NCI-H748 (cell line): ENCODE results near the gene SHC3.

Experiments
- DNase-seq: peaks from one replicate; lab custom pipeline; 2025; ENCODE audit not compliant: unreplicated experiment; lab: John Stamatoyannopoulos, UW

SHC3 gene

GRCh38 chr9:89026876-89027275, 151.7 kb downstream of the SHC3 start:
- DNase-seq = no peak

DNA sequence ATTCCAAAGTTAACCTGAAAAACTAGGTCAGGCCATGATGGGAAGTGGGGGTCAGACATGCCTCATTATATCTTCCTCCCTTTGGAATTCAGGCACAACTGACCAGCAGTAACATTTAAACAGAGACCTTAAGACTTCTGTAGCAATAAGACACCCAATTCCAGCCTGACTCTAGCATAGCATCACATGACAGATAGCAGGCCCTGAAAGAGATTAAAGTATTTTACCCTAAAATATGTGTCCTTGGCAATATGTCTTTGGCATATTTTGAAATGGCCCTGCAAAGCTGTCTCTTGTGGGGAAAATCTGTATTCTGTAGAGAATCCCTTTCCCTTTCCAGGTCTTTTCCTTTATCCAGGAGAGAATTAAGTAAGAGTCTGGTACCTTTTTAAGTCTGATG, 153.1 kb downstream of the SHC3 start:
- DNase-seq = no peak

- no peak for DNase-seq
Observed at GRCh38 chr9:89024727-89025126, 153.9 kb downstream of the SHC3 start.

- no peak for DNase-seq
Observed at GRCh38 chr9:89023740-89024139, 154.9 kb downstream of the SHC3 start.

DNA sequence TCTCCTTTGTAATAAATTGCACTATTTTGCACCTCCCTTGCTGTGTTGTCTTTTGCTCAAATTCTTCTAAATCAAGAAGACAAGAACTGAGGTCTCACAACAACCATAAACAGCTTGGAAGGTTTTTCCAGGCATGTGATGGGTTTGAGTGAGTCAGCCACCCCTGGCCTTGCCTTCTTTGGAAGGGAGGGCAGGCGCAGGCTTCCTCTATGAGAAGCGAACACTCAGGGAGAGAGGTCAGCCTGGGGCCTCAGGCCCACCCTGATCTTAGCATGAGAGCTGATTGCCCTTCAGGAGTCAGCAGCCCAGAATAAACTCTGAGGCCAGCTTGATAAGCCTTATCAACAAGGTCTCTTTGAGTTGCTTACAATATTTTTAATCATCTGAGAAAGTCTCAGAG, 155.7 kb downstream of the SHC3 start:
- DNase-seq = no peak

DNA sequence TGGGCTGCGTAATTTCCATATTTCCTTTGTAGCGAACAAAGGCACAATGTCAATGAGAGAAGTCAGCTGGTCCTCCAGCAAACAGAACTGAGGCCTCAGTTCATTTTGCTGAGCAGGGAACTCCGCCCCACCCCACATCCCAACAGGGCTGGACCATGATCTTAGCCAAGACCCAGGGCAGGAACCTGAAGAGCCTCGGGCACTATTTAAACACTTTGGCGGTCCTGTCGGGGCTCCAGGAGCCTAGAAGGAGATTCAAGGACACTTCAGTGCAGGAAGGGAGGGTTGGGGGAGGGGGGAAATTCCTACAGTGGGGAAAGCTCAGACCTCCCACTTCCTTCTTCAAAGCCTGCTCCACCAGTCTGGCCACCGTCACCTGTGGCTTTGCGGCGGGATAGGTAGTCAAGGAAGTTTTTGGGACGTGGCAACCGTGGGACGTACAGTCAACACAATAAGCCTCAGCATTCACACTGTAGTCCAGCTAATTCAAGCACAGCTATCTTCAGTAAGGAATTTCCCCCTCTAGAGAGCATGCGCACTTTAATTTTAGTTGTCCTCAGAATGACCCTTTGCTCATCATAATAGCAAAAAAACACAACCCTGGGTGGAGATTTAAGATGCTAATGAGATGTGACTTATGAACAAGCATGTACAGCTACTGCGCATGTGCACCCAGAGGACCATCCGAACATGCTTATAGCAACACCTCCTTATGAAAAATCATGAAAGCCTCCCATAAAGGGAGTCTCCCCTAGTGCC, 156.4 kb downstream of the SHC3 start:
- DNase-seq = no peak

DNA sequence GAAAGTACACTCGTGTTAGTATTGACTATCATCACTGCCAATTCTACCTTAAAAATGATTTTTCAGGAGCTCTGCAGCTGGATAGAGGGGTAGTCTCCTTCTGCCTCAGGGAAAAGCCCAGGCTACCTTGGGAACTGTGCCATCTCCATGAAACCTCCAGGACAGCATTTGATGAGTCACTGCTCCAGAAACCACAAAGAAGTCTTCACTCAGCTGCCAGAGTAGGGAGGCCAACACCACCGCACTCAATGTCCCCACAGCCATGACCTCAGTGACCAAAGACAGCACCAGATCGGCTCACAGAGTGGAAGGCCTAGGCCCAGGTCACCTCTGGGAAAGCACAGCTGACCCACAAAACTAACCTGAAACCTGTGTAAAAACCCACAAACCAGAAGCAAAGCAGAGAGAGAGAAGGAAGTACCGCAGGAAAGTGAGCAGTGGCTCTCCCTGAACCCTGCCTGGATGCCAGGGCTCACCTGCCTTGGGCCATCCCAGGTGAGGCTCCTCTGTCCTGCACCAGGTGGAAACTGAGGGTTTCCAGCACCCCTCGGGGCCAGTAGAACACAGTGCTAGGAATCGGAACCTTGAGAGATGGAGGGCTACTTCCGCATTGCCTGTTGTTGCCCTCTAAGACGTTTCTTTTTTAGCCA, 157.3 kb downstream of the SHC3 start:
- no peak for DNase-seq

- DNase-seq = no peak
Observed at GRCh38 chr9:89020754-89021153, 157.9 kb downstream of the SHC3 start.

DNA sequence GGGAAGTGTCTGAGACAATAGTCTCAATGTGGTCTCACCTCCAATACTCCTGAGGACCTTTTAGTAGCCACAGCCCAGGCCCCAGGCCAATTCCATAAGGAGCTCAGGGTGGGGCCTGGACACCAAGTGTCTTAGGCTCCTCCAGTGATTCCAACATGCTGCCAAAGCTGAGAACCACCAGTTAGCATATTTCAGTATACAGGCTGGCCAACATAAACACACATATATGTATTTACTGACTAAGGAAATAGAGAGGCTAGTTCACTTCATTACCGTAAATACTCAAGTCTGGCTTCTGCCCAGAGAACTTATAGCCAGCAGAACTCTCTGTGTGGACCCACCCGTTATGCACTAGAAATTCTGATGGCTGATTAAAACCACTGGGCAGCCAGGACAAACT, 163.3 kb downstream of the SHC3 start:
- no peak for DNase-seq

DNA sequence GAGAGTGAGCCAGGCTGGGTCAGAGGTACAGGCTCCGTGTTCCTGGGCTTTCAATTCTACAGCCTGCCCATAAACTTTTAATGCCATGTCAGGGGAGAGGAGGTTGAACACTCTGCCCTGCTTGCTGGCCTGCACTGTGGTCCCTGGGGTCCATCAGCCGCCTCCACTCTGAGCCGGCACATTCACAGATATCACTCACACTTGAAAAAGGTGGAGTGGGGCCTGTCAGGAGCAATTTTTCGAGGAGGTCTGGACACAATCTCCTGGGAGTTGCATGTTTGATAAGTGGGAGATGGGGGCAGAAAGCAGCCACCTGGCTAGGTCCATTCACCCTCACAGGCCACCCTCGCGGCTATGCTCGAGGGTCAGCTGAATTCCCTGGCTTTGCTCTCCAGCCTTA, 164.5 kb downstream of the SHC3 start:
- DNase-seq = no peak

DNA sequence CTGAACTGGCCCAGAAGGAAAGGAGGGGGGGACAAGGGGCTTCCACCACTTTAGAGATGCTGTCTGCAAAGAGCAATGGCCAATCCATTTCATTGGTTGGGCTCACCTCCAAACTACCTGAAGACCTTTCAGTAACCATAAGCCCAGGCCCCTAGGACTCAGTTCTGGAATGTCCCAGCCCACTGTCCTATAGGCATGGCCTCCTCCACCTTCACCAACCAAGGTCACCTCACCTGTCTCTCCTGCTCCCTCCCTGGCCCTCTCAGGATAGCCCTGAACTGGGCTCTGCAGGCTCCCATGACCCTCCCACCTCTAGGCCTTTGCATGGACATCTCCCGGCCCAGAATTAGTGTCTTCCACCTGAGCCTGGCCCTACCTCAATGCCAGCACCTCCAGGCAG, 165.0 kb downstream of the SHC3 start:
- DNase-seq = no peak

DNA sequence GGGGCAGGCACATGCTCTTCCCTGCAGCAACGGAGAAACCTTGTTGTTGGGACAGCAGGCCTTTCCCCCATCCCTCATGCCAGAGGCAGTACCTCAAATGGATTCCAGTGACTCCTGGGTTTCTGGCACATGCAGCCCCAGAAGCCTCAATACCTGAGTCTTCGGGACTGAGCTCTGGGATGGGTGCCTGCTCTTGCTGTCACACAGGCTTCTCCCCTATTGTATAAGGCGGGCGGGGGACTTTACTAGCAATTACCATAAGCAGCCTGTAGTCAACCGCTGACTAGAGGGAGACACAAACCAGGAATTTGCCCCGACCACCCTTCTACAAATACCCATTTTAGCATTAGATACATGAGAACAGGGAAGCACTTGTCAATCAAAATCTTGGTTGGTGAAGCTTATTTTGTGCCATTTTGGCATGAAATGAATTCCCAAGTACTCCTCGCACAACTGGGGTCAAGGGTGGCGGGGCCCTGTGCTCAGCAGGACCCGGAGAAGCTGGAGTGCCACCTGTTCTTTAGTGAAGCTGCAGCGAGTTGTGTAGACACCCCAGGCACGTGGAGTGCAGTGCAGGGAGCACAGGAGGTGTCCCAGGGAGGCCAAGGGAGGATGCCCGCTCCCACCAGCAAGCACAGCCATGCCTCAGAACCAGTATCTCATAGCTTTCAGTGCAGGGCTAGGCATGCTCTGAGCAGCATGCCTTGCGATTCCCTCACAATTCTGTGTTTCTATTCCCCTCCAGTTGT, 166.2 kb downstream of the SHC3 start:
- DNase-seq = no peak

GRCh38 chr9:89011683-89012082, 166.9 kb downstream of the SHC3 start:
- DNase-seq = no peak

DNA sequence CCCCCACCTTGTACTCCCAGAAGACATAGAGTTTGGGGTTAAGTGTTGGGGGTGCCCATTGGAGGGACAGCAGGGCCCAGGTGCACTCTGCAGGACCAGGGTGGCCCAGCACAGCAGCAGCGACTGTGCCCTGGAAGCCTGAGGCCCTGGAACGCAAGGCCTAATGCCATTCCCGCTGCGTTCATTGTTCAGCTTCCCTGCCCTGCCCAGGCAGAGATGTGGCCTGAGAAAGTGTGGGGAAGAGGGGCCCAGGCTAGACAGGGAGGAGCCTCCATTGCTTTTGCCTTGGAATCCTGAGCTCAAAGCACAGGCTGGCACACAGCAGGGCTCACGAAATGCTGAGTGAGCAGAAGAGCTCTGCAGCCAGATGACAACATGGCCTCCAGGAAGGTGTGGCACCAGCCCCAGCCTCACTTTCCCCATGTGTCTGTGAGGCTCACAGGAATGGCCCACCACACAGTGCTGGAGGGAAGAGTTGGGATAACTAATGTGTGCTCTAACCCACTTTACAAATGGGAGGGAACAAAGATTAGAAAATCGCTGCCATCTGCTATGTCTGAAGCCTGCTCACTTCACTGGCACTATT, 168.0 kb downstream of the SHC3 start:
- no peak for DNase-seq

- no peak for DNase-seq
Observed at GRCh38 chr9:89010056-89010455, 168.6 kb downstream of the SHC3 start.

DNA sequence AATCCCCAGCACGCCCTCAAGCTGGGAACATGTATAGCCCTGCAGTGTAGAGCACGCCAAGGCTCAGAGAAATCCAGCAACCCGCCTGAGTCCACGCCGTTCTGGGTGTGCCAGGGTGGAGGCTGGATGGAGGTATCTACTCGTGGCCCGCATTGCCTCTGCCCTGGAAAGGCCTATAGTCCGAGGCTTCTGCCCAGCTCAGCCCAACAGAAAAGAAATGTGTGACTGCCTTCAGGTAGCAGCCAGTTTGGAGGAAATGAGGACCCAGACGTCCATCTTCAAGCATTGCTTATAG, 169.1 kb downstream of the SHC3 start:
- DNase-seq = no peak

DNA sequence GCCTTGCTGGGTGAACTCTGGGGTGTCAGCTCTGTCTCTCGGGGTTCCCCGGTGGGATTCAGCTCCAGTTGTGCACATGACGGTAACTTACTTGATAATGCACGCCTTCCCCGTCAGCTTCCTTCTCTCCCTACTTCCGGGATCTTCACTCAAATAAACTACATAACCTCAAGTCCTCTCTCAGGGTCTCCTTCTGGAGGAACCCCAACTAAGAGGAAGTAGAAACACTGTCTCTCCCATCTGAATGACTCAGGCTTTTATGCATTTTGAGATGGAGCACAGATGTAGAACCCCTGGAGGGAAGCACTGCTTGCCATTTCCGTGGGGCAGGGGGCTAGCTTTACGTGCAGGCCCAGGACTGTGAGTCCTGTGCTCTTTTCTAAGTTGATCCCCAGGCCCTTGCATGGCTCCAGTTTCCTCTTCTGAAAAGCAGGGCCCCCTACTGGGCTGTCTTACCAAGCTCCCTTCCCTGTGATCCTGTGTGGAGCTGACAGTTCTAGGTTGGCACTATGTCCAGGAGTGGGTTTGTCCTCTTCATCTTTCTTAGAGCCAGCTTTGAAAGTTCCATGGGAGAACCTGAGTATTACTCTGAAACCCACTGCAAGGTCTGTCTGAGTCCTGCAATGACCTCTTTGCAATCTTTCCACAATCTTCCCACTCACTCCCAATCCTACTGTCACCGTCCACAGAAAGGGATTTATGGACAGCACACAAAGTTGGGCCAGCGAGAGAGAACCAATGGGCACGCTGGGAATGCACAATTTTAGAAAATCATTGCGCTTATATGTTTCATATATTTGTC, 169.7 kb downstream of the SHC3 start:
- no peak for DNase-seq

GRCh38 chr9:89008055-89008743, 170.4 kb downstream of the SHC3 start:
- no peak for DNase-seq

DNA sequence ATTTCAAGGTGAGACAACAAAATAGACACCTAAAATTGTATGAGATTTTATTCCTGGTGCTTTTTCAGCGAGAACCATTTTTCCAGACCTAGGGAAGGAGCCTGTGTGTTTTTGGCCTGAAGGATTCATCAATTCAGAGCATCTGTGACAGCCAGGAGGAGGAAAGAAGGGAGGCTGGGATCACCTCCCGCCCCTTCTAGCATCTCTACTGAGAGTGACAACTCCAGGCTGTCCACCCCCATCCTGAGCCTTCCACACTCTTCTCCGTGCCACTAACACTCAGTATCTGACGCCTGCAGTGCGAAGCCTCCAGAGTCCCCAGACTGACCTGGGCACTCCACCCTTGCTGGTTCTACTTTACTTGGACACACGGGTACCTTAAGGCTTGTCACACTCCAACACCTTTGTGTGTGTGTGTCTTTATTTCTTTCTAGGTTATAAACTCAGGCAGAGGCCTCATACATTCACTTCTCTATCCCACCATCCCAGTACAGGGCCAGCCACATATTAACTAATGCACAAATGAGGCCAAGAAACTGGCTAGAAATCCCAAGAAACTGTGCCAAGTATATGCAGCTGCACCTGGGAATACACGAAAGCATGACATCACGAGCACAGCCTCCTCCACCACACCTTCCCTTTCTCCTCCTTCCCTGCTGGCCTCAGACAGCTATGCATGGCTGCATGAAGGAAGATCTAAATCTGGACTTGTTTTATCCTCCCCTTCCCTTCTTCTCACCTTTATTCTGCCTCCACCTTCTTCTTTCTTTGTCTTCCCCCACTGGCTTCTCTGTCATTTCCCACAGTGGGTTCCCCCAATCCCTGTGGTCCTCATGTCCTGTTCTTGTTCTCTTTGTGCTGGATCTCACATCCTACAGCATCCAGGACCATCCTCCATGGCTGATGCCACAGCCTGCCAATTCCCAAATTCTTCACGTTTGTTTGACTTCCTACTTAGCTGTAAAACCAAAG, 171.3 kb downstream of the SHC3 start:
- no peak for DNase-seq
